ENCODE measurements around the gene POLR2E.

GRCh38 chr19:1073063-1073955, 21.9 kb downstream of the POLR2E start:
- TF ChIP-seq, protein P1, sequence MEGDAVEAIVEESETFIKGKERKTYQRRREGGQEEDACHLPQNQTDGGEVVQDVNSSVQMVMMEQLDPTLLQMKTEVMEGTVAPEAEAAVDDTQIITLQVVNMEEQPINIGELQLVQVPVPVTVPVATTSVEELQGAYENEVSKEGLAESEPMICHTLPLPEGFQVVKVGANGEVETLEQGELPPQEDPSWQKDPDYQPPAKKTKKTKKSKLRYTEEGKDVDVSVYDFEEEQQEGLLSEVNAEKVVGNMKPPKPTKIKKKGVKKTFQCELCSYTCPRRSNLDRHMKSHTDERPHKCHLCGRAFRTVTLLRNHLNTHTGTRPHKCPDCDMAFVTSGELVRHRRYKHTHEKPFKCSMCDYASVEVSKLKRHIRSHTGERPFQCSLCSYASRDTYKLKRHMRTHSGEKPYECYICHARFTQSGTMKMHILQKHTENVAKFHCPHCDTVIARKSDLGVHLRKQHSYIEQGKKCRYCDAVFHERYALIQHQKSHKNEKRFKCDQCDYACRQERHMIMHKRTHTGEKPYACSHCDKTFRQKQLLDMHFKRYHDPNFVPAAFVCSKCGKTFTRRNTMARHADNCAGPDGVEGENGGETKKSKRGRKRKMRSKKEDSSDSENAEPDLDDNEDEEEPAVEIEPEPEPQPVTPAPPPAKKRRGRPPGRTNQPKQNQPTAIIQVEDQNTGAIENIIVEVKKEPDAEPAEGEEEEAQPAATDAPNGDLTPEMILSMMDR (conservative IDR thresholded peaks at IDR 0.05; ENCODE audit: low read length): no peak
- TF ChIP-seq EZH2phosphoT487 (IDR thresholded peaks at IDR 0.05; ENCODE audit: borderline replicate concordance): no peak

Data from Loucy (cell line).